Activated CD8-positive, alpha-beta memory T cell treated with anti-CD3 and anti-CD28 coated beads for 4 hours (primary cell): ENCODE results near the gene IL12RB2.
"Not testable (repeated sequence)": the region's sequence is repeated elsewhere in the genome, so short reads cannot be mapped to it uniquely, and the experiment has no call there.

Source experiments
- DNase-seq, 2 donors: peaks; one replicate each; pipeline ENCODE4 v3.0.0-alpha.2; 2020; ENCODE audit warnings: low read depth in 2 of 2

IL12RB2 gene

GRCh38 chr1:67394548-67394947, 86.9 kb downstream of the IL12RB2 start:
- no peak for DNase-seq

GRCh38 chr1:67399199-67399993, 91.7 kb downstream of the IL12RB2 start:
- DNase-seq = no peak

- not testable (repeated sequence) for DNase-seq
Observed at GRCh38 chr1:67400029-67400786, 92.5 kb downstream of the IL12RB2 start.

- DNase-seq = no peak
Observed at GRCh38 chr1:67401443-67401842, 93.8 kb downstream of the IL12RB2 start.

- no peak for DNase-seq
Observed at GRCh38 chr1:67404212-67404620, 96.5 kb downstream of the IL12RB2 start.

- DNase-seq = no peak
Observed at GRCh38 chr1:67405473-67406245, 98.0 kb downstream of the IL12RB2 start.

GRCh38 chr1:67407498-67407897, 99.8 kb downstream of the IL12RB2 start:
- no peak for DNase-seq

GRCh38 chr1:67408148-67408547, 100.5 kb downstream of the IL12RB2 start:
- no peak for DNase-seq

- DNase-seq = not testable (repeated sequence)
Observed at GRCh38 chr1:67413101-67413500, 105.4 kb downstream of the IL12RB2 start.

GRCh38 chr1:67414574-67414973, 106.9 kb downstream of the IL12RB2 start:
- no peak for DNase-seq

- DNase-seq = no peak
Observed at GRCh38 chr1:67415041-67415440, 107.4 kb downstream of the IL12RB2 start.

- not testable (repeated sequence) for DNase-seq
Observed at GRCh38 chr1:67417733-67418132, 110.1 kb downstream of the IL12RB2 start.

- no peak for DNase-seq
Observed at GRCh38 chr1:67418839-67419586, 111.3 kb downstream of the IL12RB2 start.

GRCh38 chr1:67420835-67421492, 113.3 kb downstream of the IL12RB2 start:
- DNase-seq = no peak

- no peak for DNase-seq
Observed at GRCh38 chr1:67427465-67427864, 119.8 kb downstream of the IL12RB2 start.

- DNase-seq = no peak
Observed at GRCh38 chr1:67427947-67428346, 120.3 kb downstream of the IL12RB2 start.

GRCh38 chr1:67429011-67429527, 121.4 kb downstream of the IL12RB2 start:
- DNase-seq = peak; percentile 31 to 38

- peak; percentile 7 to 14 for DNase-seq
Observed at GRCh38 chr1:67429528-67430357, 122.1 kb downstream of the IL12RB2 start.

GRCh38 chr1:67430358-67431155, 122.9 kb downstream of the IL12RB2 start, which contains the start of gene SERBP1:
Gene SERBP1, minus strand, starts transcription at chr1:67430402. Its CDS starts 102 bp downstream, at chr1:67430300.
- DNase-seq = peak; percentile 90 to 91
